Hepatocyte (in vitro differentiated cells): Measurements from ENCODE around the gene ARMC2.

Experiments
- CTCF ChIP-seq: fragments of 200-600 bp; sonication (generic); IDR thresholded peaks from 2 replicates; pipeline ENCODE4 v1.5.1; 2016; ENCODE audit warnings: antibody characterized with exemption, mild to moderate bottlenecking; ENCODE audit not compliant: poor library complexity
- EZH2 ChIP-seq: fragments of 200-600 bp; sonication (generic); IDR thresholded peaks from 2 replicates; pipeline ENCODE4 v1.6.1; 2016; ENCODE audit warnings: antibody characterized with exemption, mild to moderate bottlenecking, borderline replicate concordance
- EZH2phosphoT487 ChIP-seq: fragments of 200-600 bp; sonication (generic); IDR thresholded peaks from one replicate; pipeline ENCODE4 v1.6.1; 2018; ENCODE audit warnings: antibody characterized with exemption, mild to moderate bottlenecking, low read depth, moderate library complexity; ENCODE audit not compliant: unreplicated experiment, severe bottlenecking

DNA sequence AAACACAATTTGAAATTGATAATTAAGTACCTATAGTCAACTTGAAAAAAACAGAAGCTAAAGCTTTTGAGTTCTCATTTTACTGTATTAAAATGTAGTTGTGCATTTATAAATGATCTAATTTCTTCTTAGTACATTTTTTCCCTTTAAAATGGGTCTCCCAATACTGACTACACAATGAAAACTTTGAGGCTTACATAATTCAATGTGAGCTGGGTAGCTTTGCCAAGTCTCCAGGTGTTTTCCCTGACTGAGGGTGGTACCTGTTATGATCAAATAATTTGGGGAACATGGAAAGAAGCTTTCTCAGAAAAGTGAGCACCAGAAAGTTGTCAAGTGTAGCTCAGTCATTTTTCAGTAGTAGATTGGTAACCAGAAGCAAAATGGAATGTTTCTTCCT lies 74.3 kb downstream of the ARMC2 start:
- TF ChIP-seq CTCF (no peak), EZH2phosphoT487 (no peak), EZH2 (no peak)
